WTC11 (cell line): ENCODE measurements around the gene PHKB.

ENCODE experiments used
- CBFB ChIP-seq: sonication (generic); formaldehyde crosslinking; IDR thresholded peaks from 2 replicates; pipeline ENCODE4 v1.8.1; 2022; ENCODE audit warnings: mild to moderate bottlenecking, low read depth, missing genetic modification reagents
- TCF7 ChIP-seq: sonication (generic); formaldehyde crosslinking; IDR thresholded peaks from 2 replicates; pipeline ENCODE4 v1.8.0; 2022; ENCODE audit warnings: mild to moderate bottlenecking, low read depth, missing genetic modification reagents, moderate library complexity
- ZNF232 ChIP-seq: sonication (generic); formaldehyde crosslinking; IDR thresholded peaks from 2 replicates; pipeline ENCODE4 v1.8.0; 2022; ENCODE audit warnings: mild to moderate bottlenecking, missing genetic modification reagents
- TF ChIP-seq, protein P1 (sequence below): fragments of 250-450 bp; sonication (Bioruptor Pico); IDR thresholded peaks from 2 replicates; pipeline ENCODE4 v1.9.0; 2021; ENCODE audit warnings: moderate library complexity, mild to moderate bottlenecking, inconsistent platforms, borderline replicate concordance
- TF ChIP-seq, protein P2 (sequence below): fragments of 200-600 bp; IDR thresholded peaks from 2 replicates; pipeline ENCODE4 v1.8.0; 2022; ENCODE audit warnings: antibody characterized with exemption
- TF ChIP-seq, protein P3 (sequence below): sonication (generic); formaldehyde crosslinking; IDR thresholded peaks from 2 replicates; pipeline ENCODE4 v1.8.0; 2022; ENCODE audit warnings: mild to moderate bottlenecking, missing genetic modification reagents
- TF ChIP-seq, protein P4 (sequence below): sonication (generic); formaldehyde crosslinking; conservative IDR thresholded peaks from 2 replicates; pipeline ENCODE4 v1.8.1; 2022; ENCODE audit warnings: mild to moderate bottlenecking, missing genetic modification reagents
- TF ChIP-seq, protein P5 (sequence below): sonication (generic); formaldehyde crosslinking; IDR thresholded peaks from 2 replicates; pipeline ENCODE4 v1.8.0; 2022; ENCODE audit warnings: mild to moderate bottlenecking, missing genetic modification reagents

DNA sequence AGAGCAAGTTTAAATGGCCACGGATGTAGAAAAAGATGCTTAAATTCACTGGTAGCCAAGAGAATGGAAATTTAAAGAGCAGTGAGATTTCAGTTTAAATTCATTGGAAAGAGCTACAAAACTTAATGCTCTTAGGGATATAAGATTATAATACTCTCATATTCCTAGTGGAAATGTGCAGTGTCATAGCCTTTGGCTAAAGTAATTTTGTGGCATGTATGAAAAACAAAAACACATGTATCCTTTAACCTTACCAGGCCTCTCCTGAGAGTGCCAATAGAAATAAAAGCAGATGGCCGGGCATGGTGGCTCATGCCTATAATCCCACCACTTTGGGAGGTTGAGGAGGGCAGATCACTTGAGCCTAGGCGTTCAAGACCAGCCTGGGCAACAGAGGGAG lies 289.2 kb downstream of the PHKB start:
- TF ChIP-seq ZNF232 (CRISPR knock-in tag) (no peak), TCF7 (CRISPR knock-in tag) (no peak), CBFB (CRISPR knock-in tag) (no peak)
- TF ChIP-seq, protein P1, sequence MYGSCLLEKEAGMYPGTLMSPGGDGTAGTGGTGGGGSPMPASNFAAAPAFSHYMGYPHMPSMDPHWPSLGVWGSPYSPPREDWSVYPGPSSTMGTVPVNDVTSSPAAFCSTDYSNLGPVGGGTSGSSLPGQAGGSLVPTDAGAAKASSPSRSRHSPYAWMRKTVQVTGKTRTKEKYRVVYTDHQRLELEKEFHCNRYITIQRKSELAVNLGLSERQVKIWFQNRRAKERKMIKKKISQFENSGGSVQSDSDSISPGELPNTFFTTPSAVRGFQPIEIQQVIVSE (CRISPR knock-in tag): no peak
- TF ChIP-seq, protein P2, sequence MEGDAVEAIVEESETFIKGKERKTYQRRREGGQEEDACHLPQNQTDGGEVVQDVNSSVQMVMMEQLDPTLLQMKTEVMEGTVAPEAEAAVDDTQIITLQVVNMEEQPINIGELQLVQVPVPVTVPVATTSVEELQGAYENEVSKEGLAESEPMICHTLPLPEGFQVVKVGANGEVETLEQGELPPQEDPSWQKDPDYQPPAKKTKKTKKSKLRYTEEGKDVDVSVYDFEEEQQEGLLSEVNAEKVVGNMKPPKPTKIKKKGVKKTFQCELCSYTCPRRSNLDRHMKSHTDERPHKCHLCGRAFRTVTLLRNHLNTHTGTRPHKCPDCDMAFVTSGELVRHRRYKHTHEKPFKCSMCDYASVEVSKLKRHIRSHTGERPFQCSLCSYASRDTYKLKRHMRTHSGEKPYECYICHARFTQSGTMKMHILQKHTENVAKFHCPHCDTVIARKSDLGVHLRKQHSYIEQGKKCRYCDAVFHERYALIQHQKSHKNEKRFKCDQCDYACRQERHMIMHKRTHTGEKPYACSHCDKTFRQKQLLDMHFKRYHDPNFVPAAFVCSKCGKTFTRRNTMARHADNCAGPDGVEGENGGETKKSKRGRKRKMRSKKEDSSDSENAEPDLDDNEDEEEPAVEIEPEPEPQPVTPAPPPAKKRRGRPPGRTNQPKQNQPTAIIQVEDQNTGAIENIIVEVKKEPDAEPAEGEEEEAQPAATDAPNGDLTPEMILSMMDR: no peak
- TF ChIP-seq, protein P3, sequence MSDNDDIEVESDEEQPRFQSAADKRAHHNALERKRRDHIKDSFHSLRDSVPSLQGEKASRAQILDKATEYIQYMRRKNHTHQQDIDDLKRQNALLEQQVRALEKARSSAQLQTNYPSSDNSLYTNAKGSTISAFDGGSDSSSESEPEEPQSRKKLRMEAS (CRISPR knock-in tag): no peak
- TF ChIP-seq, protein P4, sequence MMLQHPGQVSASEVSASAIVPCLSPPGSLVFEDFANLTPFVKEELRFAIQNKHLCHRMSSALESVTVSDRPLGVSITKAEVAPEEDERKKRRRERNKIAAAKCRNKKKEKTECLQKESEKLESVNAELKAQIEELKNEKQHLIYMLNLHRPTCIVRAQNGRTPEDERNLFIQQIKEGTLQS (CRISPR knock-in tag): no peak
- TF ChIP-seq, protein P5, sequence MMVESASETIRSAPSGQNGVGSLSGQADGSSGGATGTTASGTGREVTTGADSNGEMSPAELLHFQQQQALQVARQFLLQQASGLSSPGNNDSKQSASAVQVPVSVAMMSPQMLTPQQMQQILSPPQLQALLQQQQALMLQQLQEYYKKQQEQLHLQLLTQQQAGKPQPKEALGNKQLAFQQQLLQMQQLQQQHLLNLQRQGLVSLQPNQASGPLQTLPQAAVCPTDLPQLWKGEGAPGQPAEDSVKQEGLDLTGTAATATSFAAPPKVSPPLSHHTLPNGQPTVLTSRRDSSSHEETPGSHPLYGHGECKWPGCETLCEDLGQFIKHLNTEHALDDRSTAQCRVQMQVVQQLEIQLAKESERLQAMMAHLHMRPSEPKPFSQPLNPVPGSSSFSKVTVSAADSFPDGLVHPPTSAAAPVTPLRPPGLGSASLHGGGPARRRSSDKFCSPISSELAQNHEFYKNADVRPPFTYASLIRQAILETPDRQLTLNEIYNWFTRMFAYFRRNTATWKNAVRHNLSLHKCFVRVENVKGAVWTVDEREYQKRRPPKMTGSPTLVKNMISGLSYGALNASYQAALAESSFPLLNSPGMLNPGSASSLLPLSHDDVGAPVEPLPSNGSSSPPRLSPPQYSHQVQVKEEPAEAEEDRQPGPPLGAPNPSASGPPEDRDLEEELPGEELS: no peak
